Measurements from ENCODE around the gene IL20. TPM values are rescaled to one million over a fixed set of nuclear protein-coding genes. Genes with fewer than 3 reads are reported as not detected.
"Not testable (repeated sequence)": the region's sequence is repeated elsewhere in the genome, so short reads cannot be mapped to it uniquely, and the experiment has no call there.

IL20 gene
- total RNA-seq, 3 donors from 2014 or later, result not detected

GRCh38 chr1:206851341-206852010 lies 13.9 kb upstream of the IL20 start:
- no peaks in the 10 kb centered on the region for H3K36me3 ChIP-seq (ENCODE audit: low read depth)
- no peaks in the 10 kb centered on the region for H3K9me3 ChIP-seq
- no peaks in the 10 kb centered on the region for H3K4me1 ChIP-seq (ENCODE audit: low read depth)
- DNase-seq, result no peak
- ATAC-seq, result no peak
- TF ChIP-seq CTCF (IDR thresholded peaks at IDR 0.05), result no peak
- intact Hi-C loops (cut with DNase I, micrococcal nuclease), result no loop called here
- H3K4me3 ChIP-seq, result no peak overlapping the region

GRCh38 chr1:206852662-206853061 lies 12.8 kb upstream of the IL20 start:
- ATAC-seq; H3K4me3 ChIP-seq; intact Hi-C loops (cut with DNase I, micrococcal nuclease); DNase-seq; H3K36me3 ChIP-seq (ENCODE audit: low read depth); H3K4me1 ChIP-seq (ENCODE audit: low read depth); H3K9me3 ChIP-seq: not testable (repeated sequence)

- H3K36me3 ChIP-seq (ENCODE audit: low read depth); intact Hi-C loops (cut with DNase I, micrococcal nuclease); H3K4me1 ChIP-seq (ENCODE audit: low read depth); H3K4me3 ChIP-seq; DNase-seq; ATAC-seq; H3K9me3 ChIP-seq: not testable (repeated sequence)
These were observed 11.7 kb upstream of the IL20 start for GRCh38 chr1:206853696-206854095.

- H3K4me3 ChIP-seq, result no peak overlapping the region
- H3K4me1 ChIP-seq (ENCODE audit: low read depth), result no peaks in the 10 kb centered on the region
- no peaks in the 10 kb centered on the region for H3K36me3 ChIP-seq (ENCODE audit: low read depth)
- intact Hi-C loops (cut with DNase I, micrococcal nuclease), result no loop called here
- ATAC-seq (no peak), DNase-seq (no peak)
- no peak for TF ChIP-seq CTCF (IDR thresholded peaks at IDR 0.05)
- H3K9me3 ChIP-seq, result no peaks in the 10 kb centered on the region
These were observed 10.9 kb upstream of the IL20 start for GRCh38 chr1:206854401-206855129.

- DNase-seq, result no peak
- ATAC-seq, result no peak
- Histone ChIP-seq H3K36me3 (ENCODE audit: low read depth) (no peaks in the 10 kb centered on the region), H3K4me3 (no peak overlapping the region), H3K9me3 (no peaks in the 10 kb centered on the region), H3K4me1 (ENCODE audit: low read depth) (no peaks in the 10 kb centered on the region)
- intact Hi-C loops (cut with DNase I, micrococcal nuclease), result no loop called here
- no peak for TF ChIP-seq CTCF (IDR thresholded peaks at IDR 0.05)
These were observed 9.6 kb upstream of the IL20 start for GRCh38 chr1:206855859-206856258.

- TF ChIP-seq CTCF (IDR thresholded peaks at IDR 0.05), result no peak
- H3K36me3 ChIP-seq (ENCODE audit: low read depth), result no peaks in the 10 kb centered on the region
- H3K4me1 ChIP-seq (ENCODE audit: low read depth), result no peaks in the 10 kb centered on the region
- intact Hi-C loops (cut with DNase I, micrococcal nuclease), result no loop called here
- no peaks in the 10 kb centered on the region for H3K9me3 ChIP-seq
- DNase-seq (no peak), ATAC-seq (no peak)
- no peak overlapping the region for H3K4me3 ChIP-seq
These were observed 8.6 kb upstream of the IL20 start for GRCh38 chr1:206856674-206857464.
